GM19397 (cell line): Measurements from ENCODE around the gene WIPF1.
"Not testable (repeated sequence)": the region's sequence is repeated elsewhere in the genome, so short reads cannot be mapped to it uniquely, and the experiment has no call there.

Experiments
- ATAC-seq: cut with Tn5 transposase; IDR thresholded peaks from one replicate; pipeline ENCODE4 v1.9.1; 2021; ENCODE audit warnings: mild to moderate bottlenecking, moderate library complexity; ENCODE audit not compliant: unreplicated experiment

The WIPF1 gene

DNA sequence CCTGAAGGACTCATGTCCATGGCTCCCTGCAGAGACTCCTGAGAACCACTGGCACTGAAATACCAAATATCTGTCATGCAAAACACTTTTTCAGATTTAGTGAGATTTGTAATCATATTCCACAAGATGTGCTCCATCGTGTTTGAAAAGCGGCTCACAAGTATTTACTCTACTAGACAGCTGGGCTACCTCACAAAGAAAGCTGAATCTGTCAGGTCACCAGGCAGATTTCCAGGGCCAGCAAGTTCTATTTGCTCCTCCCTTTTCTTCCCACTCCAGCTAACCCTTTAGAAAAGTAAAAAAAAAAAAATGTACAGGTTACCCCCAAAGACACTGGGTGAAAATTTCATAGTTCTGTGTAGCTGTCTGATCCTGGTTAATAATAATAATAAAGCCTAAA lies 22.9 kb downstream of the WIPF1 start:
- ATAC-seq: no peak

DNA sequence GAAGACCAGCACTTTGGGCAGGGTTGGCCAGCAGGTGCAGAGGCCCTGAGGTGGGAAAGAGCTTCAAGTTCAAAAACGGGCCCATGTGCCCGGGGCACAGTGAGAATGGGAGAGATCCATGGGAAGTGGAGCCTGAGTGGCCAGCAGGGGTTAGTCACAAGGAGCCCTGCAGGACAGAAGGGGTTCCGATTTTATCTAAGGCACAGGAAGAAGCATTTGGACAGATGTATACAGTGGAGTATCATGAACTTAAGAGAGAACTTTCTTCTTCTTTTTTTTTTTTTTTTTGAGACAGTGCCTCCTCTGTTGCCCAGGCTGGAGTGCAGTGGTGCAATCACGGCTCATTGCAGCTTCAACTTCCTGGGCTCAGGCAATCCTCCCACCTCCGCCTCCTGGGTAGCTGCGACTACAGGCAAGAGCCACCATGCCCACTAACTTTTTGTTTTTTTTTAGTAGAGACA lies 24.0 kb downstream of the WIPF1 start:
- ATAC-seq: no peak

DNA sequence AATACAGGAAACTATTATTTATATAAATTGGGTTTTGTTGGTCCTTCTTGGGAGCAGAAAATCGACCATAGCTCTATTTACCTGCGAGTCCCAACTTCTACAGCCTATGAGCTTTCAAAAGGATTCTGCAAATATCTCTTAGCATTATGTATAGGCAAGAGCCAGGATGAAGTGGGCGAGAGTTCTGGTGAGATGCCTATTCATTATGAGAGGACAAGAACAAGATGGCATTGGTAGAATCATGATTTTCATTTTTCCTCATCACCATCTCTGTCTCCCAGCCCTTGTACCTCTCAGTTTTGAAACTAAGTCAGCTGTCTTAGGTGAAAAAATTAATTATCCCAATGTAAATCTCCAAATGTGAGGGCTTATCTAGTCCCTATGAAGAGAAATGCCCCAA lies 25.0 kb downstream of the WIPF1 start:
- ATAC-seq: no peak

DNA sequence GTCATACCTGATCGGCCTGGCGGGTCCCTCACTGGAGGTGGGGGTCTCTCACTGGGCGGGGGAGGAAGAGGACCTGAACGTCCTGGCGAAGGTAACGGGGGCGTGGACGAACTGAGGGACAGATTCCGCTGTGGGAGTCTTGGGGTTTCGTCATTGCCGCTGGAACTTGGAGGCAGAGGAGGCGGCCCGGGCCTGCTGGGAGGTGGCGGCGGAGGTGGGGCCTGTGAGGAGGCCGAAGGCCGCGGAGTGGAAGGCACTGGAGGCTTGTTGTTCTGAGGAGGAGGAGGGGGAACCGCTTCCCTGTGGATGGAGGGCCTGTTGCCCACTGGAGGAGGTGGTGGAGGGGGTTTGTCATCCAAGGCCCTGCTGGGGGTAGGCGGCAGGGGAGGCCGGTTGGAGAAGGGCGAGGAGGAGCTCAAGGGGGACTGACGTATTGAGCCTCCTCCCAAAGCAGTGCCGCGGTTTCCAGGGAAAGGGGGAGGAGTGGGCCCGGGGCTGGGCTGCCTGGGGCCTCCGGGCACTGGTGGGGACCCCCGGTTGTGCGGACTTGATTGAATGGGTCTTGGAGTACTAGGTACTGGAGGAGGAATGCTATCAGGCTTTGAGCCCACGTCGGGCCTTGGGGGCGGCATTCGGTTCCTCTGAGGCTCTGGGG lies 25.8 kb downstream of the WIPF1 start:
- ATAC-seq: no peak

DNA sequence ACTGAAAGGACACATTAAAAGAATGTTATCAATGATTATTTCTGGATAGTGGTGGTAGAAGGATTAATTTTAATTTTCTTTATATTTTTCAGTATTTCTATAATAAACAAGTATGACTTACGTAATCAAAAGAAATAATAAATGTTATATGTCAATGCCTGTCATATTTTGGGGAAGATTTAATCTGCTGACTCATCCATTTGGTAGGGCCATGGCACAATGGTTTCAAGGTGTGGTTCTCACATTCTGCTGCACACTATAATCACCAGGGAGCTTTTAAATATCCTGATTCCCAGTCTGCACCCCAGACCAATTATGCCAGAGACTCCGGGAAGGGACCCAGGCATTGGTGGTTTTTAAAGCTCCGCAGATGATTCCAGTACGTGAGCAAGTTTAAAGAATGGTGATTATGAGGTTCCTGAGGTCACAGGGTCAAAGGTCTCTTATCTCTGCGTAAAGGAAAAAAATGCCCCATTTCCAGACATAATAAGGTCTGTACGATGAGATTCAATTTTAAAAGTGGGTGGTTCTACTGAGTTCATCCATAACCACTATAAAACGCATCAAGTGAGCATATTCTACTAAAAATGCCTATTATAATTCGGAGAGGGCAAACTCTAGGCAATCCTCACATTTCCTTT lies 27.2 kb downstream of the WIPF1 start:
- ATAC-seq: no peak

DNA sequence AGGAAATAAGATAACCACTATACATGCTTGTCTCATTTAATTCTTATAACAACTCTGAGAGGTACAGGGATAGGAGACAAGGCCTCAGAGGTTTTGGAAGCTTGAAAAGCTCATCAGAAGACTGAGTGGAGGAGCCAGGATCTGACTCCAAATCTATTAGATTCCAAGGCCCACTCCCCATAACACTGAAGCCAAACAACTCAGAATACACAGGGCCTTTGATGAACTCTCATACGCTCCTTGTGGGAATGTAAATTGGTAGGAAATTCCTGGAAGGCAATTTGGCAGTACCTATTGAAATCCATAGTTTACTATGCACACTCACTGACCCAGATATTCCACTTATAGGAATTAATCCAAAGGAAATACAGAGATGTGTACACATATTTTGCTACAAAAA lies 27.9 kb downstream of the WIPF1 start:
- no peak for ATAC-seq

DNA sequence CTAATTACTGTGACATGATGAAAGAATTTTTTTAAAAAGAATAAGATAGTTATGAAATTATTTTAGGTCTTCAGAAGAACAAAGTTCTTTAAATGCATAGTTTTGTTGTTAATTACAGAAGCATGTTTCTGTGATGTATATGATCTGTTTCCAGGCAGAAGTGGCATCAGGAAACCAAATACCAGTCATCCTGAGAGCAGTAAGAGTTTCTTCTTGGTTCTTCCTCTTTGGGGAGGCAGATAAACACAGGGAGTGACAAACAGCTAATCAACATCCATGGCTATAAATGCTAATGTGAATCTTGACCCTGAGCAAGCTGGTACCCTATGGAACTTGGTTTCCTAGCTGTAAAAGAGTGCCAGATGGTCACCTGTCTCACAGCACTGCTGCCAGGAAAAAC lies 29.2 kb downstream of the WIPF1 start:
- ATAC-seq: no peak

DNA sequence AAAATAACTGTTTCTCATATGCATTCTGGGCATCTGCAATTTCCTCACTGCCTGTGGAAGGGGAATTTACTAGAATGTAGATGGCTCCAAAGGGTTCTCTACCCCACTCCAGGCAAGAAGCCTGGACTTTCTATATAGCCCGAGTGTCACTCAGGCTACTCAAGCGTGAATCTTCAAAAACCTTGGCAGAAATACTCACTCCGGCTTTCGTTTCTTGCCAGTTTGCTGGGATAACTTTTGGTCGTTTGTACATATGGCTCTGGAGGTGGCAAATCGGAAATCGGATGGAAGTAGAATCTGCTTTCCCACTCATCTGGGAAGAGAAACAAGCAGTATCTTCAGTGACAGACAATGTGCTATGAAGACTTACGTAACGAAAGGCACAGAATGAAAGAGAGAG lies 30.7 kb downstream of the WIPF1 start:
- no peak for ATAC-seq

DNA sequence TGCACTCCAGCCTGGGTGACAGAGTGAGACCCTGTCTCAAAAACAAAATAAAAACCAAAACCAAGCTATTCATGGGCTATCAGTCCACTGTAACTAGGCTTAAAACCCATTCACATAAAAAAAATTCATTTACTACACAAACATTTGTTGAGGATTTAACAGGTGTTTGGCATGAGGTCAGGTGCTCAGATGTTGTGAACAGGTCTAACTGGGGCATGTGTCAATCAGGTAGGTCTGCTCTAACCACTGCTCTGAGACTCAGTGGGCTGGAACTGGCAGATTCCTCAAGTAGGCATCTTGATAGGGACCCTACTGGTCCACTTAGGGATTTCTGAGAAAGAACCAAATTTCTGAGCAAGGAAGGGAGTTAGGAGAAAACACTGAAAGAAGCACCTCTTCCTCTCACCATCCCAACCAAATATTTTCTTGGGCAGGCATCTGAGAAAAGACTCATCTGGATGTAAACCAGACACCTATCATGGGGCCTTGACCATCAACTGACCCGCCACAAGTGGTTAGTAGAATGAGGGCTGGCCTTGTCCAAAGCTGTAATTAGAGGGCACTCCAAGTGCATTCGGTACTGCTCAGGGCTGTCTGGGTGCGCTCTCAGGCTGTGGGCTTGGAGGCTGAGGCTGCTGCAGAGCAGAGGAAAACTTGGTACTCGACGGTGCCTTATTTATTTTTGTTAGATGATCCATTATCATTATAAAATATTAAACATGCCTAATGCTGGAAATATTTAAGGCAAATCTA lies 33.9 kb downstream of the WIPF1 start:
- ATAC-seq: no peak

DNA sequence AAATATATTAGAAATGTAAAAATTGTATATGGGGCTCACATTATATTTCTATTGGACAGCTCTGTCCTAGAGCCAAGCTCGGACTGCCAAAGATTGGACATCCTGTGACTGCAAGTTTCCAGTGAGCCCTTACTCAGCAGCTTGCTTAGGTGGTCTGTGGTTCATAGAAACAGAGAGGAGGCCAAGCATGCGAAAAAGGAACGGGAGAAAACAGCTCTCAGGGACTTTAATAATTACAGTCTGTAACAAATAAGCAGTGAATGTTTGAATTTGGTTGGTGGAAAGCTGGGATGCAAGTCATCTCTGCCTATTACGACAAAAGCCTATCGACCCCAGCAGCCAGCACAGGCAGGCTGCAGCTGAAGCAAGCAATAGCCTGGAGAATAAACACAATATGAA lies 35.6 kb downstream of the WIPF1 start:
- ATAC-seq: no peak

DNA sequence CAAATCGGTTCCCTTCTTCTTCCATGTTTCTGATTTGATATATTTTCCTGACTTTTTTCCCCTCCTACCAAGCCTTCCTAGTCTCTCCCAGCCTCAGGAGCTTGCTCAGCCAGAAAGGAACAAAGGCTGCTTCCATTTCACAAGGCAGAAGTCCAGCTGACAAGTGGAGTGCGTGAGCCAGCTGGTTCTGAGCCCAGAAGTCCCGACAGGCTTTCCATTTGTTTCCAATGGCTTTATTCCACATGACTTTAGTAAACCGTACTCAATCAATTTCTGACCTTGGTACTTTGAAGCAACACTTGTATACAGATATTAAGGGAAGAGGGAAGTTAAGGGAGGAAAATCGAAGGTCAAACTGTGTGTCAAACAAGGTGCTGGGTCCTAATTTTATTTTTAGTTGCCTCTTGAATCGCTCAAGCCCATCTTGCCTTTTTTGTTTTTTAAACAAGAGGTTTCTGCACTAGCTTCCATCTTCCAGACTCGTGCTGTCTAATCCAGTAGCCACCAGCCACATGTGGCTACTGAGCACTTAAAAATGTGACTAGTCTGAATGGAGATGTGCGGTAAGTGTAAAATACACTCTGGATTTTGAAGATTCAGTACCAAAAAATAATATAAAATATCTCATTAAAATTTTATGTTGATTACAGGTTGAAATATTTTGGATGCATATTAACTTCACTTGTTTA lies 36.2 kb downstream of the WIPF1 start:
- no peak for ATAC-seq

DNA sequence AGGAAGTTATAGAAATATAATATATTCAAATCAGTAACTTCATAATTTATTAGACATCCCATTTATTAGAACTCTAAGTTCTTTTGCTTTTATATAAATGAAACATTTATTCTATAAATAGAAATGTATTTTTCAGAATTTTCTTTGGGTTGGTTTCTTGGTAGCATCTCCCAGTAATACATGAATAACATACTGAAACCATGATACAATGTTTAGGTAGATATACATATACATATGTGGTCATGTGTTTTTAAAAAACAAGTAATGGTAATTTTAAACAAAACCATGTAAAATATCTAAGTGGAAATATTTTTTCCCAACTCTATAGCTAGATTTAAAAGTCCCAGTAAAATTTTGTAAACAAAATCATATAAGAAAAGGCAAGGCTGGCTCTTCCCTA lies 36.9 kb downstream of the WIPF1 start:
- ATAC-seq: no peak

DNA sequence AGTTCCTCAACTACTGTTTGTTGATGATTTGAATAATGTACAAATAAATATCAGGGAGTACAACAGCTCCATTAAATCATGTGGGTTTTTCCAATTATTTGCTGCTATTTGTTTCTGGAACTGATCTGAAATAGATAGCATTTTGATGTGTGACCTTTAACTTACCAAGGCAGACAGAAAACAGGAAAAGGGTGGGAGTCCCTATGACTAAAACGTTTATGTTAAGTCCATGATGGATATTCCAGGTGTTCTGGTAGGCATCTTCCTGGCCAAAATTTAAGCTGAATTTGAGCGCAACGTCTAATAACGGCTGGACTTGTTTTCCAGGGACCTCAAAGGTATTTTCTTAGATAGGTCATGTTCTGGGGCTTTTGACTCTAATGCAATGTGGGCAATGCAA lies 41.6 kb downstream of the WIPF1 start:
- ATAC-seq: no peak

DNA sequence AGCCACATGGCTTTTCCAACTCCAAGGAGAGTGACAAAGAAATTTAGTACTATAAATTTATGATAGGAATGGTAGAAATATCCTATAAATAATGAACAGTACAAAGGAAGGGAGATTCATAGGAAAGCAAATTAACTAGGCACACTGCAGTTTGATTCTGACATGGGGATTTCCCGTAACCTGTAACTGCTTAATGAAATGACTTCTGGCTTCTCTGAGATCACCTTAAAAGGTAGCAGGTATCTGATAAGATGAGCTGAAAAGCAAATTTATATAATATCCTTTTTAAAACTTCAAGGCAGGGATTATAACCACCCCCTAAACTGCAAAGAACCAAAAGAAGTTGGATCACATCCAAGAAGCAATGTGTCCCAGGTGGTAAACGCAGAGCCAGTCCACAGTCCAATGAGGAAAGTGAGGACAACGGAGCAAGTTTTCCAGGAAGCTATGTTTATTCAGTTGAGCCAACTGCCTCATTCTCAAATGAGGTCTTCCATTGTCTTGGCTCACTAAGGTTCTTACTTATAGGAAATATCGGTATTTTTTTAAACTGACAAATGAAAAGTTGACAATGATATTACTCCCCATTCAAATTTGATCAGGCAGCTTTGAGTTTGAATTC lies 43.0 kb downstream of the WIPF1 start:
- no peak for ATAC-seq

DNA sequence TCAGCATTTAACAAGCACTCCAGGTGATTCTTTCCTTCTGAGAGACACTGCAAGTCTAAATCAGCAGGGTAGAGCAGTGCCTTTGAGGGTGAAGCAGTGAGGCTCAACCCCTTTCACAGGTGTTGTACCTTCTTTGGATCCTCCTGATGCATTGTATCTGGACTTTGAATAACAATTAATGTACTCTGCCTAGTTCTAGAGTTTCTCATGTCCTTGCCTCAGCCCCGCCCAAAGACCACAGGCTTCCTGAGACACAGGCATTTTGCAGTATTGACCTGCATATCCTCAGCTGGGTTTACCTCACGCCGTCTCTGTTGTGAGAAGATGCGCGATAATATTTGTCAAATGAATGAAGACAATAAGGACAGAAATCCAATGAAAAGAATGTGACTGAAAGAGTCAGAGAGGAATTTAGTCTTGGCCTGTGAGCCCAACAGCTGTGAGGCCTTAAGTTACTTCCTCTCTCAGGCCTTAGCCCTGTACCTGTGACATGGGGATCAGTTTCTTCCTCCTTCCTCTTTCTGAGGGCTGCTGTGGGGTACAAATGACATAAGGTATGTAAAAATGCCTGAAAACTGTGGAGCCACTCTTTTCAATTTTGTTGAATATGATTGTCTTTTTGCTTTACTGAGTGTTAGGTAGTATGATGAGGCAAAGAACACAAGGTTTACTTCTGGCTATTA lies 43.7 kb downstream of the WIPF1 start:
- no peak for ATAC-seq

DNA sequence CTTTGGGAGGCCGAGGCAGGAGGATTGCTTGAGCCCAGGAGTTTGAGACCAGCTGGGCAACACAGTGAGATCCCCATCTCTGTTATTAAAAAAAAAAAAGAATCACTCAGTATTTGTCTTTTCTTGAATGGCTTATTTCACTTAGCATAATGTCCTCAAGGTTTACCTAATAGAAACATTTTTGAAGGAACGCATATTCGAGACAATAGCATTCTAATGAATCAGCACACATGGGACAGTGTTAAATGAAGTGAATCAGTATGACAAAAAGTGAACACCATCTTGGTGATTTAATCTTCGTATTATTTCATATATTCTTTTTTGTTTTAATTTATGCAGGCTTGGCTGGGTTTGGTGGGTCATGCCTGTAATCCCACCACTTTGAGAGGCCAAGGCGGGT lies 44.7 kb downstream of the WIPF1 start:
- ATAC-seq: no peak

DNA sequence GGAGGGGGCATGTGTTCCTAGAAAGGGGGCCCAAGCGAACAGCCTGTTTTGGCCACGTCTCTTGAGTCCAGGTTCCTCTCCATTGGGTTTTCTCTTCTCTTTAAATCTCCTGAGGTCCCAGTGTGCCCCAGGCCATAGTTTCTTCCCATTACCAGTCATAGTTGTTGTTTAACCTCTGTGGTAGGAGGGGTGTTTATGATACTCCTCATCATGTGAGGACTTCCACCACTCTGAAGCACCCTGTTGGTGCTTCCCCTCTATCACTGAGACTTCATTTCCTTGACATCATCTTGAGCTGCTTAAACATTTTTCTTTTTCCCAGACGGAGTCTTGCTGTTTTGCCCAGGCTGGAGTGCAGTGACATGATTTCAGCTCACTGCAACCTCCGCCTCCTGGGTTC lies 45.9 kb downstream of the WIPF1 start:
- ATAC-seq: no peak

DNA sequence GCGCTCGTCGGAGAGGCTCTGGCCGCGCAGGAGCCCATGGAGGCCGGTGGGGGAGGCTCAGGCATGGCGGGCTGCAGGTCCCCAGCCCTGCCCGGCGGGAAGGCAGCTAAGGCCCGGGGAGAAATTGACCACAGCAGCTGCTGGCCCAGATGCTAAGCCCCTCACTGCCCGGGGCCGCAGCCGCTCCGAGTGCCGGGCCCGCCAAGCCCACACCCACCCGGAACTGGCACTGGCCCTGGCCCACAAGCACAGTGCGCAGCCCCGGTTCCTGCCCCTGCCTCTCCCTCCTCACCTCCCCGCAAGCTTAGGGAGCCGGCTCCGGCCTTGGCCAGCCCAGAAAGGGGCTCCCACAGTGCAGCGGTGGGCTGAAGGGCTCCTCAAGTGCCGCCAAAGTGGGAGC lies 49.0 kb downstream of the WIPF1 start:
- ATAC-seq: not testable (repeated sequence)

DNA sequence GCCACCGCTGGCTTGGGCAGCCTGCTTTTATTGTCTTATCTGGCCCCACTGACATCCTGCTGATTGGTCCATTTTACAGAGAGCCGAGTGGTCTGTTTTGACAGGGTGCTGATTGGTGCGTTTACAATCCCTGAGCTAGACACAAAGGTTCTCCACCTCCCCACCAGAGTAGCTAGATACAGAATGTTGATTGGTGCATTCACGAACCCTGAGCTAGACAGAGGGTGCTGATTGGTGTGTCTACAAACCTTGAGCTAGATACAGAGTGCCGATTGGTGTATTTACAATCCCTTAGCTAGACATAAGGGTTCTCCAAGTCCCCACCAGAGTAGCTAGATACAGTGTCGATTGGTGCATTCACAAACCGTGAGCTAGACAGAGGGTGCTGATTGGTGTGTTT lies 49.6 kb downstream of the WIPF1 start:
- not testable (repeated sequence) for ATAC-seq
